Thoracic aorta (tissue), 2 donors: ENCODE measurements around the gene DCDC2. TPM values are rescaled to one million over a fixed set of nuclear protein-coding genes. Genes with fewer than 3 reads are reported as not detected.
"Not testable (repeated sequence)": the region's sequence is repeated elsewhere in the genome, so short reads cannot be mapped to it uniquely, and the experiment has no call there.

Experiments
- ATAC-seq: fragments of 150-250 bp; one replicate; pipeline ENCODE4 v1.8.0; 2017; ENCODE audit warnings: low read depth; ENCODE audit not compliant: insufficient number of reproducible peaks, low FRiP score
- DNase-seq: peaks from one replicate; pipeline ENCODE4 v3.0.0-alpha.2; 2020; ENCODE audit warnings: low spot score
- H3K27ac ChIP-seq, 2 donors: fragments of 200-600 bp; sonication (generic); 1 replicate in 1 of 2; 2 replicates in 1 of 2; pipeline ENCODE4 v1.5.1; 2016; ENCODE audit warnings: mild to moderate bottlenecking in 2 of 2, moderate library complexity in 2 of 2
- H3K27me3 ChIP-seq: fragments of 200-600 bp; sonication (generic); replicated peaks from 2 replicates; pipeline ENCODE4 v1.6.0; 2016; ENCODE audit warnings: mild to moderate bottlenecking; ENCODE audit not compliant: insufficient read depth
- H3K36me3 ChIP-seq: fragments of 200-600 bp; sonication (generic); one replicate; pipeline ENCODE4 v1.5.1; 2016
- H3K4me1 ChIP-seq, 2 donors: fragments of 200-600 bp; sonication (generic); 1 replicate in 1 of 2; 2 replicates in 1 of 2; pipeline versions ENCODE4 v1.5.1 to v1.6.0; 2016; ENCODE audit warnings: low read depth in 2 of 2, mild to moderate bottlenecking in 1 of 2; ENCODE audit not compliant: control insufficient read depth in 1 of 2
- H3K4me3 ChIP-seq: fragments of 200-600 bp; sonication (generic); 2 replicates; pipeline ENCODE4 v1.5.1; 2016; ENCODE audit warnings: mild to moderate bottlenecking
- H3K9me3 ChIP-seq: fragments of 200-600 bp; sonication (generic); 2 replicates; pipeline ENCODE4 v1.5.1; 2016
- total RNA-seq, 2 donors: library from RNA; depleted of rRNA; stranded (reverse); fragments of >200 nt; gene quantifications; one replicate each; pipeline versions ENCODE4 v1.1.0 to v1.2.3, GENCODE V29; 2016
- TF ChIP-seq, protein P1 (sequence below): fragments of 200-600 bp; sonication (generic); IDR thresholded peaks from one replicate; pipeline ENCODE4 v1.5.1; 2019; ENCODE audit warnings: antibody characterized with exemption

Gene DCDC2
- total RNA-seq, 2 donors from 2014 or later, result not detected

DNA sequence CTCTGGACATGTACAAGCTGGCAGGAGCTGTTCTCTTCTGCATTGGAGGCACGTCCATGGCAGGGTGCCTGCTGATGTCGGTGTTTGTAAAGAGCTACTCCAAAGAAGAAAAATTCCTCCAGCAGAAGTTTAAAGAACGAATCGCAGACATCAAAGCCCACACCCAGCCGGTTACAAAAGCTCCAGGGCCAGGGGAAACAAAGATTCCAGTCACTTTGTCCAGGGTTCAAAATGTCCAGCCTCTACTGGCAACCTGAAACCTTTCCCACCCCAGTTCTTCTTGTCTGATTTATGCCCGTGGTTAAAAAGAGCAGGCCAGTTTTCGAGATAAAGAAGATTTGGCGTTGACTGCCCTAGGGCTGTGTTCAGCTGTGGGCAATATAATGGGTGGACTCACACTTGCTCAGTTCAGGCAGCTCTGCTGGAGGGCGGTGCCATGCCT is 212.1 kb downstream of the DCDC2 start:
- Histone ChIP-seq H3K9me3 (no peaks in the 10 kb centered on the region), H3K27ac (no peak overlapping the region), H3K4me3 (no peak overlapping the region), H3K4me1 (no peaks in the 10 kb centered on the region), H3K36me3 (no peaks in the 10 kb centered on the region), H3K27me3 (no peaks in the 10 kb centered on the region)
- TF ChIP-seq, protein P1, sequence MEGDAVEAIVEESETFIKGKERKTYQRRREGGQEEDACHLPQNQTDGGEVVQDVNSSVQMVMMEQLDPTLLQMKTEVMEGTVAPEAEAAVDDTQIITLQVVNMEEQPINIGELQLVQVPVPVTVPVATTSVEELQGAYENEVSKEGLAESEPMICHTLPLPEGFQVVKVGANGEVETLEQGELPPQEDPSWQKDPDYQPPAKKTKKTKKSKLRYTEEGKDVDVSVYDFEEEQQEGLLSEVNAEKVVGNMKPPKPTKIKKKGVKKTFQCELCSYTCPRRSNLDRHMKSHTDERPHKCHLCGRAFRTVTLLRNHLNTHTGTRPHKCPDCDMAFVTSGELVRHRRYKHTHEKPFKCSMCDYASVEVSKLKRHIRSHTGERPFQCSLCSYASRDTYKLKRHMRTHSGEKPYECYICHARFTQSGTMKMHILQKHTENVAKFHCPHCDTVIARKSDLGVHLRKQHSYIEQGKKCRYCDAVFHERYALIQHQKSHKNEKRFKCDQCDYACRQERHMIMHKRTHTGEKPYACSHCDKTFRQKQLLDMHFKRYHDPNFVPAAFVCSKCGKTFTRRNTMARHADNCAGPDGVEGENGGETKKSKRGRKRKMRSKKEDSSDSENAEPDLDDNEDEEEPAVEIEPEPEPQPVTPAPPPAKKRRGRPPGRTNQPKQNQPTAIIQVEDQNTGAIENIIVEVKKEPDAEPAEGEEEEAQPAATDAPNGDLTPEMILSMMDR, result no peak
- no peak for DNase-seq
- no peak for ATAC-seq

DNA sequence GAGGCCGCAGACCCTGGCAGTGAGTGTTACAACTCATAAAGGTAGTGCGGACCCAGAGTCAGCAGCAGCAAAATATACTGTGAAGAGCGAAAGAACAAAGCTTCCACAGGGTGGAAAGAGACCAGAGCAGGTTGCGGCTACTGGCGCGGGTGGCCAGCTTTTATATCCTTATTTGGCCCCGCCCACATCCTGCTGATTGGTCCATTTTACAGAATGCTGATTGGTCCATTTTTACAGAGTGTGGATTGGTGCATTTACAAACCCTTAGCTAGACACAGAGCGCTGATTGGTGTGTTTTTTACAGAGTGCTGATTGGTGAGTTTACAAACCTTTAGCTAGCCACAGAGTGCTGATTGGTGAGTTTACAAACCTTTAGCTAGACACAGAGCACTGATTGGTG is 215.1 kb downstream of the DCDC2 start:
- not testable (repeated sequence) for DNase-seq, H3K4me1 ChIP-seq, H3K4me3 ChIP-seq, ATAC-seq, H3K27me3 ChIP-seq, H3K36me3 ChIP-seq, H3K9me3 ChIP-seq, H3K27ac ChIP-seq

DNA sequence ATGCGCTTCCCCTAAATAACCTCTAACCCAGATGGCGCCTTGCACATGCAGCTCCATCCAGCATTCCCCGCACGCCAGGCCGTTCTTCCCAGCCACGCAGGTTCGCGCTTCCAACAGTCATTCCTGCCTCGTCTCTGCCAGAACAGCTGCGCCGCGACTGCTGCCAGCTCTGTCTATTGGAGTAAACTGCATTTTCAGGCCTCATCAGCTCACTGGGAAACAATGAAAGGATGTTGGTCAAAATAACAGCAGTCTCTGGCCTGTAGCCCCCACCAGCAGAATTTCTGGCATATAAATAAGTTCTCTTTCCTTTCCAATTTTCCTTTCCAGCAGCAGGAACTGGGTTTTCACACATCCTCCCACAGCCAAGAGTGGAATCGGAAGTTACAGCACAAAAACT is 217.3 kb downstream of the DCDC2 start:
- TF ChIP-seq, protein P1, result no peak
- H3K4me1 ChIP-seq, result no peaks in the 10 kb centered on the region
- no peaks in the 10 kb centered on the region for H3K9me3 ChIP-seq
- H3K27me3 ChIP-seq, result no peaks in the 10 kb centered on the region
- no peak overlapping the region for H3K4me3 ChIP-seq
- ATAC-seq (no peak), DNase-seq (no peak)
- H3K27ac ChIP-seq, result no peak overlapping the region
- H3K36me3 ChIP-seq, result no peaks in the 10 kb centered on the region

DNA sequence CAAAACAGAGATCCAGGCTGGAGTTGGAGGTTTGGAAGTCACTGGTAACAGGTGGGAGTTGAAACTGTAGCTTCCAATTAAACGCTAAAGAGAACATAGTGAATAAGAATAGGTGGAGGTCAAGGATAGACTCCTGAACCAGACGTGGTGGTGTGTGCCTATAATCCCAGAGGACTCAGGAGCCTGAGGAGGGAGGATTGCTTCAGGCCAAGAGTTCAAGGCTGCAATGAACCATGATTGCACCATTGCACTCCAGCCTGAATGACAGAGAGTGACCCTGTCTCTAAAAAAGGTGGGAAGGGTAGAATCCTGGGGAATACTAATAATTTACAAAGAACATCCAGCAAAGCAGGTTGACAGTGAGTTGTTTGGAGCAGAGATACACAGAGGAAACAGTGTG is 218.2 kb downstream of the DCDC2 start:
- H3K4me1 ChIP-seq, result no peaks in the 10 kb centered on the region
- TF ChIP-seq, protein P1, result no peak
- no peak overlapping the region for H3K4me3 ChIP-seq
- no peaks in the 10 kb centered on the region for H3K36me3 ChIP-seq
- no peaks in the 10 kb centered on the region for H3K9me3 ChIP-seq
- H3K27me3 ChIP-seq, result no peaks in the 10 kb centered on the region
- ATAC-seq (no peak), DNase-seq (no peak)
- no peak overlapping the region for H3K27ac ChIP-seq

DNA sequence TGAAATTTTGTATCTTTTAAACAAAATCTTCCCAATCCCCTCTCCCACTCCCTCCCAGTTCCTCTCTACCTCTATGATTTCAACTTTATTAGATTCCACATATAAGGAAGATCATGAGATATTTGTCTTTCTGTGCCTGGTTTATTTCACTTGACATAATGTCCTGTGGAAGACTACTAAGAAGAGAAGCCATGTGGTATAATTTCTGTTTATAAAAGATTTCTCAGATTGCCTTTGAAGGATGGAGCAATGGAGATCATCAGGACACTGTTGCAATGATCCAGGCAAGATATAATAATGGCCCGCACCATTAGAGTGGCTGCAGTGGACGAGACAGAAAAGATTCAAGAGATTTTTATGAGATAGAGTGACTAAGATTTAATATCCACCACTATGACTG is 218.8 kb downstream of the DCDC2 start:
- Histone ChIP-seq H3K9me3 (no peaks in the 10 kb centered on the region), H3K36me3 (no peaks in the 10 kb centered on the region), H3K27me3 (no peaks in the 10 kb centered on the region), H3K4me3 (no peak overlapping the region), H3K27ac (no peak overlapping the region), H3K4me1 (no peaks in the 10 kb centered on the region)
- TF ChIP-seq, protein P1, result no peak
- DNase-seq (no peak), ATAC-seq (no peak)

DNA sequence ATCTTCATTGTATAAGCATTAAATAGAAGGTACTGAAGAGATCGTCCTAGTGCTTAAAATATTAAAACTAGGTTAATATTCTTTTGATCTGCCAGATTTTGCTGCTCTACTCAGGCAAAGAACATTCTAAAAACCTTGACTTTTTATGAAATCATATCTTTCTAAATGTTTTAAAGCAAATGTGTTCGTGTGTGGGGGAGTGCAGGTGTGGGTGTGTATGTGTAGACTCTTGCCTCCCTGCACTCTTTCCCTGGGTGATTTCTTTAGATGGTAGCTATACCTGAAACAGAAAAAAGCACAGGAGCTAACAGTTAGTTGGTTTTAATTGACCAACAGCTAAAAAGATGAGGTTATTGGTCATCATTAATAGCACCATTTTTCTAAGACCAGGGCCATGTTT is 226.1 kb downstream of the DCDC2 start:
- Histone ChIP-seq H3K4me3 (no peak overlapping the region), H3K36me3 (no peaks in the 10 kb centered on the region), H3K4me1 (no peaks in the 10 kb centered on the region), H3K27ac (no peak overlapping the region), H3K27me3 (no peaks in the 10 kb centered on the region), H3K9me3 (no peaks in the 10 kb centered on the region)
- ATAC-seq, result no peak
- TF ChIP-seq, protein P1, result no peak
- DNase-seq, result no peak
